ENCODE data around the gene ARHGAP6. TPM values are rescaled to one million over a fixed set of nuclear protein-coding genes. Genes with fewer than 3 reads are reported as not detected.

Gene ARHGAP6
- total and polyA plus RNA-seq, 4 donors: 6.0 to 18.2 (median 12.3) TPM

DNA sequence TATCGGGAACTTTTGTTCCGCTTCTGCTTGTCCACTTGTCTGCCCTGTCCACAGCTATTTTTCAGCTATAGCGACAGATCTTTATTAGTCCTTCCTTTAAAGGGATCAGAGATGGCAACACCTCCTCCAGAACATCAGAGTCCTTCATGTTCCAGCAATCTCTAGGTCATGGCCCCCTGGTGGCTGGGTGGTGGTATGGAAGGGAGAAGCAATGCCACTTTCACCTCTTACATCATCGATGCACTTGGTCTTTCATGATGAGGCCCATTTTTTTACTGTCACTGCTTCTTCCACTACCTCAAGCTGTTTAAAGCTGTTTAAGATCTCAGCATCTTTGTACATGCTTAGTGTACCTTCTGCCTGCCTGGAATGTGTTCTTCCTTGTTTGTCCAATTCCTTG lies 106.7 kb downstream of the ARHGAP6 start:
- no peak overlapping the region for H3K27ac ChIP-seq (ENCODE audit: low read depth in 1 of 2, low read length in 1 of 2)
- ATAC-seq (ENCODE audit: insufficient read depth, low FRiP score) (no peak), DNase-seq (no peak)
- H3K4me1 ChIP-seq (ENCODE audit: control insufficient read depth in 5 of 5, insufficient read depth in 5 of 5, low read length in 5 of 5): no peaks in the 10 kb centered on the region
- no peak overlapping the region for H3K9ac ChIP-seq (ENCODE audit: insufficient read depth in 1 of 2, low read length in 2 of 2)
- 90 to 92% methylated on average over 4 of the region's 4 CpGs for WGBS, 2 donors
- TF ChIP-seq, protein P1, sequence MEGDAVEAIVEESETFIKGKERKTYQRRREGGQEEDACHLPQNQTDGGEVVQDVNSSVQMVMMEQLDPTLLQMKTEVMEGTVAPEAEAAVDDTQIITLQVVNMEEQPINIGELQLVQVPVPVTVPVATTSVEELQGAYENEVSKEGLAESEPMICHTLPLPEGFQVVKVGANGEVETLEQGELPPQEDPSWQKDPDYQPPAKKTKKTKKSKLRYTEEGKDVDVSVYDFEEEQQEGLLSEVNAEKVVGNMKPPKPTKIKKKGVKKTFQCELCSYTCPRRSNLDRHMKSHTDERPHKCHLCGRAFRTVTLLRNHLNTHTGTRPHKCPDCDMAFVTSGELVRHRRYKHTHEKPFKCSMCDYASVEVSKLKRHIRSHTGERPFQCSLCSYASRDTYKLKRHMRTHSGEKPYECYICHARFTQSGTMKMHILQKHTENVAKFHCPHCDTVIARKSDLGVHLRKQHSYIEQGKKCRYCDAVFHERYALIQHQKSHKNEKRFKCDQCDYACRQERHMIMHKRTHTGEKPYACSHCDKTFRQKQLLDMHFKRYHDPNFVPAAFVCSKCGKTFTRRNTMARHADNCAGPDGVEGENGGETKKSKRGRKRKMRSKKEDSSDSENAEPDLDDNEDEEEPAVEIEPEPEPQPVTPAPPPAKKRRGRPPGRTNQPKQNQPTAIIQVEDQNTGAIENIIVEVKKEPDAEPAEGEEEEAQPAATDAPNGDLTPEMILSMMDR (IDR thresholded peaks at IDR 0.05; ENCODE audit: control extremely low read depth, extremely low read depth): no peak
- H3K4me3 ChIP-seq: no peak overlapping the region
- no peaks in the 10 kb centered on the region for H3K9me3 ChIP-seq (ENCODE audit: control insufficient read depth in 4 of 4, insufficient read depth in 3 of 4, low read length in 3 of 4)
- H3K36me3 ChIP-seq (ENCODE audit: control insufficient read depth in 4 of 4, insufficient read depth in 4 of 4, low read length in 4 of 4): no peaks in the 10 kb centered on the region
- H3K27me3 ChIP-seq (ENCODE audit: control insufficient read depth in 3 of 3, insufficient read depth in 3 of 3, low read length in 2 of 3): peaks cover 0 to 11% (median 4%) of the 10 kb centered on the region in 3 donors

DNA sequence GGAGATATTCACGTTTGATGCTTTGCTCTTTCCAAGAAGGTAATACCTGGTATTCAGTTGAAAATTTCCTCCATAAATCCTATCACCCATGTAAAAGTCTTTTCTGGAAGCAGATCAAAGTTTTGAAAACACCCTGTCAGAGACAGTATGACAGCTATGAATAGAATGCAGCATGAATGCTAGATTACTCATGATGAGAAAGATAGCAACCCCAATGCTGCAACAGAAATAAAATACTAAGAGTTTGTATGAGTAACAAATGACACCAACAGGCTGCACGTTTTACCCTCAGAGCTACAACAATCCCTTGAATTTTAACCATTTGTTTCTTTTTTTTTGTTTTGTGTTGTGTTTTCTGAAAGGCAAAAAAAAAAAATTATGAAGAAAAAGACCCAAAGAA lies 108.6 kb downstream of the ARHGAP6 start:
- H3K4me1 ChIP-seq (ENCODE audit: control insufficient read depth in 5 of 5, insufficient read depth in 5 of 5, low read length in 5 of 5): no peaks in the 10 kb centered on the region
- H3K27ac ChIP-seq (ENCODE audit: low read depth in 1 of 2, low read length in 1 of 2): no peak overlapping the region
- ATAC-seq (ENCODE audit: insufficient read depth, low FRiP score): no peak
- H3K9ac ChIP-seq (ENCODE audit: insufficient read depth in 1 of 2, low read length in 2 of 2): no peak overlapping the region
- no peak for DNase-seq
- peaks cover 0 to 8% (median 4%) of the 10 kb centered on the region in 3 donors for H3K27me3 ChIP-seq (ENCODE audit: control insufficient read depth in 3 of 3, insufficient read depth in 3 of 3, low read length in 2 of 3)
- TF ChIP-seq, protein P1 (IDR thresholded peaks at IDR 0.05; ENCODE audit: control extremely low read depth, extremely low read depth): no peak
- H3K9me3 ChIP-seq (ENCODE audit: control insufficient read depth in 4 of 4, insufficient read depth in 3 of 4, low read length in 3 of 4): no peaks in the 10 kb centered on the region
- no peaks in the 10 kb centered on the region for H3K36me3 ChIP-seq (ENCODE audit: control insufficient read depth in 4 of 4, insufficient read depth in 4 of 4, low read length in 4 of 4)
- 7 to 46% methylated on average over 2 of the region's 2 CpGs for WGBS, 2 donors
- no peak overlapping the region for H3K4me3 ChIP-seq

DNA sequence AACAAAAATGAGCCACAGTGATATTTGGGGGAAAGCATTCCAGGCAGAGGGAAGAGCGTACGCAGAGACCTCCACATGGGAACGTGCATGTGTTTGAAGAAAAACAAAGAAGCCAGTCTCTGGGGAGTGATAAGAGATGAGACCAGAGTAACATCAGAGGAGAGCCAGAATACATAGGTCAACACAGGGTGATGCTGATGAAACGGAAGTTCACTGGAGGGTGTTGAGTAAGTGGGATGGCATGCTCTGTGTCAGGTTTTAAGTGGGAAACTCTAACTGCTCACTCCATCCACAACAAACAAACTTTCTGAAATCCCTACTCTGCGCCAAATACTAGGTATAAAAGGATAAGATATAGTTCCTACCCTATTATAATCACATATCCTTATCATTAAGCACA lies 110.0 kb downstream of the ARHGAP6 start:
- H3K27me3 ChIP-seq (ENCODE audit: control insufficient read depth in 3 of 3, insufficient read depth in 3 of 3, low read length in 2 of 3): peaks cover 0 to 4% (median 4%) of the 10 kb centered on the region in 3 donors
- no peak for DNase-seq
- no peaks in the 10 kb centered on the region for H3K9me3 ChIP-seq (ENCODE audit: control insufficient read depth in 4 of 4, insufficient read depth in 3 of 4, low read length in 3 of 4)
- no peak overlapping the region for H3K27ac ChIP-seq (ENCODE audit: low read depth in 1 of 2, low read length in 1 of 2)
- no peak for ATAC-seq (ENCODE audit: insufficient read depth, low FRiP score)
- H3K9ac ChIP-seq (ENCODE audit: insufficient read depth in 1 of 2, low read length in 2 of 2): no peak overlapping the region
- WGBS, 2 donors: 70 to 81% methylated on average over 5 of the region's 5 CpGs
- no peaks in the 10 kb centered on the region for H3K36me3 ChIP-seq (ENCODE audit: control insufficient read depth in 4 of 4, insufficient read depth in 4 of 4, low read length in 4 of 4)
- H3K4me1 ChIP-seq (ENCODE audit: control insufficient read depth in 5 of 5, insufficient read depth in 5 of 5, low read length in 5 of 5): no peaks in the 10 kb centered on the region
- TF ChIP-seq, protein P1 (IDR thresholded peaks at IDR 0.05; ENCODE audit: control extremely low read depth, extremely low read depth): no peak
- no peak overlapping the region for H3K4me3 ChIP-seq

DNA sequence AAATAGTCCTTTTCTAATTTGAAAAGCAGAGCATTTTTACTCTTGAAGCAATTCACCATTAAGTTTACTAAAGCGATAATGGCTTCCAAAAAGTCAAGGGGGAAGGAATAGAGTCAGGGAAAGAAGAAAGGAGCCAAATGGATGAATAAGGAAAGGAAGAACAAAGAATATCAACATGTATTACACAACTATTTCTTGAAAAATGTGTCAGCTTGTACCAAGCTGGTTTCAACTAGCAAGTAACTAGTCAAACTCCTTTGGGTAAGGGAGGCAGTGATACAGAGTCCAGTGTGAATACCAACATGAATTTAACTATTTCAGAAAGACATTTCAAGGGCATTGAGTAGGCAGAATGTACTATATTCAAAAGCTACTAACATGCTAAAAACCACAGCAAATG lies 112.1 kb downstream of the ARHGAP6 start:
- Histone ChIP-seq H3K9ac (ENCODE audit: insufficient read depth in 1 of 2, low read length in 2 of 2) (no peak overlapping the region), H3K4me1 (ENCODE audit: control insufficient read depth in 5 of 5, insufficient read depth in 5 of 5, low read length in 5 of 5) (no peaks in the 10 kb centered on the region), H3K4me3 (no peak overlapping the region), H3K9me3 (ENCODE audit: control insufficient read depth in 4 of 4, insufficient read depth in 3 of 4, low read length in 3 of 4) (no peaks in the 10 kb centered on the region), H3K27ac (ENCODE audit: low read depth in 1 of 2, low read length in 1 of 2) (no peak overlapping the region), H3K27me3 (ENCODE audit: control insufficient read depth in 3 of 3, insufficient read depth in 3 of 3, low read length in 2 of 3) (peaks cover 0 to 10% (median 6%) of the 10 kb centered on the region in 3 donors), H3K36me3 (ENCODE audit: control insufficient read depth in 4 of 4, insufficient read depth in 4 of 4, low read length in 4 of 4) (no peaks in the 10 kb centered on the region)
- WGBS, 2 donors: 66 to 100% methylated on average over 1 of the region's 1 CpG
- ATAC-seq (ENCODE audit: insufficient read depth, low FRiP score): no peak
- TF ChIP-seq, protein P1 (IDR thresholded peaks at IDR 0.05; ENCODE audit: control extremely low read depth, extremely low read depth): no peak
- no peak for DNase-seq

Data from lung (tissue), 12 donors.